Left renal pelvis (tissue), 4 donors: Measurements from ENCODE around the gene FBXW11. TPM values are rescaled to one million over a fixed set of nuclear protein-coding genes. Genes with fewer than 3 reads are reported as not detected.

ENCODE experiments used
- DNase-seq, 4 donors: peaks; one replicate each; pipeline ENCODE4 v3.0.0-alpha.2; 2013; ENCODE audit warnings: low read depth in 4 of 4, low spot score in 3 of 4
- polyA plus RNA-seq, 4 donors: library from polyadenylated mRNA; unstranded; fragments of 120-200 nt; gene quantifications; one replicate each; pipeline ENCODE4 v1.2.1, GENCODE V29; 2013; ENCODE audit not compliant: insufficient read length in 4 of 4

The FBXW11 gene
- polyA plus RNA-seq, 4 donors, result 51.8 to 62.2 (median 55.3) TPM

DNA sequence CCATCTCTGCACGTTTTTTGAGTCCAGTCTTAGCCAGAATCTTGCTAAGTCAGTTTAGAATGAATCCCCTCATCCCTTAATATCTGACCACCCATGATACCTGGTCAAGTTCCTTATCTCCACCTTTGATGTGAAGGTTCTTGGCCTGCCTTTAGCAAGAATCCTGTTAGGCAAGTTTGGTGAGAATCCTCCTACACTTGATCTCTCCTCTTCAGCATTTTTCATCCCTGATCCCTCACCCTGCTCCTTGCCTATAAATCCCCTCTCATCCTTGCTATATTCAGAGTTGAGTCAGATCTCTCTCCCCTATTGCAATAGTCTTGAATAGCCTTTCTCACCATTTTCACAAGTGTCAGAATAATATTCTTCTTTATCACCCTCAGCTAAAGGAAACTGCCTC is 189.8 kb downstream of the FBXW11 start:
- no peak for DNase-seq

GRCh38 chr5:171813813-171814490 is 192.5 kb downstream of the FBXW11 start:
- DNase-seq, result no peak

- DNase-seq, result no peak
Observed at GRCh38 chr5:171813270-171813669, 193.2 kb downstream of the FBXW11 start.

Other genes with a start within 250 kb of the FBXW11 start
- not detected for gene SMIM23, start 220.8 kb downstream of the FBXW11 start, polyA plus RNA-seq
- gene STK10, start 181.6 kb upstream of the FBXW11 start, polyA plus RNA-seq, result 10 to 100 TPM; 13.6 to 18.5 (median 16.3) TPM
- not detected for gene EFCAB9, start 187.5 kb upstream of the FBXW11 start, polyA plus RNA-seq